Erythroblast (primary cell): ENCODE measurements around the gene AP3B1.
A peak's percentile ranks its signal among the peaks of the same experiment; 100 is the strongest.

Source experiments
- DNase-seq, 2 experiments: peaks; one replicate each; lab custom pipeline; 2025; lab: John Stamatoyannopoulos, UW
- GATA1 ChIP-seq: IDR thresholded peaks from 2 replicates; pipeline ENCODE4 v1.6.1; 2011; ENCODE audit warnings: low read depth, mild to moderate bottlenecking, control low read depth, low read length, moderate library complexity
- POLR2A ChIP-seq: IDR thresholded peaks from 2 replicates; pipeline ENCODE4 v1.6.1; 2011; ENCODE audit warnings: mild to moderate bottlenecking, low read length

Gene AP3B1

GRCh38 chr5:78245136-78245535, 49.4 kb downstream of the AP3B1 start:
- no peak for TF ChIP-seq POLR2A
- no peak for TF ChIP-seq GATA1

GRCh38 chr5:78243639-78244038, 50.9 kb downstream of the AP3B1 start:
- TF ChIP-seq POLR2A (no peak), GATA1 (no peak)
- no peak for DNase-seq

More at GRCh38 chr5:78245136-78245535, 49.4 kb downstream of the AP3B1 start:
- DNase-seq: peak; percentile 11 to 51

GRCh38 chr5:78243091-78243490, 51.4 kb downstream of the AP3B1 start:
- TF ChIP-seq GATA1 (no peak), POLR2A (no peak)
- no peak for DNase-seq

GRCh38 chr5:78242001-78242400, 52.5 kb downstream of the AP3B1 start:
- TF ChIP-seq POLR2A (no peak), GATA1 (no peak)
- no peak for DNase-seq

GRCh38 chr5:78237911-78238310, 56.6 kb downstream of the AP3B1 start:
- DNase-seq: no peak
- TF ChIP-seq POLR2A (no peak), GATA1 (no peak)

GRCh38 chr5:78236046-78236445, 58.5 kb downstream of the AP3B1 start:
- no peak for DNase-seq
- TF ChIP-seq POLR2A: no peak
- no peak for TF ChIP-seq GATA1

DNA sequence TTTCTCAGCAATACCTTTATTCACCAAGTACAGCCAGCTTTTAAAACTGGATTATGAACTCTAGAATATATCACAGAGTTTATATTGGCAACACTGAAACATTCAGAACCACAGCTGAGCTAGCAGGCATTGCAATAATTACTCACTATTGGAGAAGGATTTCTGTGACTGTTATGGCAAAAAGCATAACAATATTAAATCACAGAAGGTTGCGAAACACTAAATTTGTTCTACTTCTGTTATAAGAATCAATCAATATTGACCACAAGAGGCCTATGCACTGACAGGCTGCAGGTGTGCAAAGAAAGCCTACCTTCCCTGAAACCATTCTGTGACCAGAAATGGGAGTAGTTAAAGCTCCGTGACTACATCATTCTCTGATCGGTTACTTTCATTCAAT, 59.2 kb downstream of the AP3B1 start:
- DNase-seq: no peak
- no peak for TF ChIP-seq GATA1

DNA sequence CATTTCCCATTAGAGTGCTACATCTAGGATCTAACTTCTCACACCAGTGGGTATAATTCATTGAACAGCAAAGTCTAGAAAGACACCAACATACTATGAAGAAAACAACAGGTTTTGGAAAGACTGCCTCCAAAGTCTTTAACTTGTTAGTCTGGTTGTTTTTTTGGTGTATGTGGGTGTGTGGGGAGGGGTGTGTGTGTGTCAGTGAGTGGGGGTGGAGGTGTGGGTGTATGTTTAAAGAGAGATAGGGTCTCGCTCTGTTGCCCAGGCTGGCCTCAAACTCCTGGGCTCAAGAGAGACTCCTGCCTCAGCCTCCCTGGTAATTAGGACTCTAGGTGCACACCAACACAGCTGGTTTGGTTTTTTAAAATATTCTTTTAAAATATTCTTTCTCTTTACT, 59.7 kb downstream of the AP3B1 start:
- no peak for TF ChIP-seq POLR2A
- no peak for TF ChIP-seq GATA1
- no peak for DNase-seq

DNA sequence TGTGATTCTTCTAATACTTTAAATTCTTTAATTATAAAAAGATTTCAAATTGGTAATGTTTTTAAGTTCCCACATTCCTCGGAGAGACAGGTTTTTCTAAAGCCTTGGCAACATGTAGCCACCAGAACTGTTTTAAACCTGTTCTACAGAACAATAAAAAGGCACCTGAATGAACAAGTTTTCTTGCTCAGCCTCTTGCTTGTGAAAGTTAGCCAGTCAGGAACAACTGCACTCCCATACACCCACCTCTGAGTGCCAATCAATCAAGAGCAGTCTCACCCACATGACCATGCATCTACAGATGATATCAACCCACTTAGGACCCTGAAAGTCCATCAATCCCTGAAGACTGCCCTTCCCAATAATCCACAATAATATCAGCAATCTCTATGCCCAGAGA, 62.3 kb downstream of the AP3B1 start:
- DNase-seq: no peak
- TF ChIP-seq POLR2A (no peak), GATA1 (no peak)

- no peak for DNase-seq
- TF ChIP-seq GATA1: no peak
- no peak for TF ChIP-seq POLR2A
Observed at GRCh38 chr5:78224358-78224757, 70.1 kb downstream of the AP3B1 start.

DNA sequence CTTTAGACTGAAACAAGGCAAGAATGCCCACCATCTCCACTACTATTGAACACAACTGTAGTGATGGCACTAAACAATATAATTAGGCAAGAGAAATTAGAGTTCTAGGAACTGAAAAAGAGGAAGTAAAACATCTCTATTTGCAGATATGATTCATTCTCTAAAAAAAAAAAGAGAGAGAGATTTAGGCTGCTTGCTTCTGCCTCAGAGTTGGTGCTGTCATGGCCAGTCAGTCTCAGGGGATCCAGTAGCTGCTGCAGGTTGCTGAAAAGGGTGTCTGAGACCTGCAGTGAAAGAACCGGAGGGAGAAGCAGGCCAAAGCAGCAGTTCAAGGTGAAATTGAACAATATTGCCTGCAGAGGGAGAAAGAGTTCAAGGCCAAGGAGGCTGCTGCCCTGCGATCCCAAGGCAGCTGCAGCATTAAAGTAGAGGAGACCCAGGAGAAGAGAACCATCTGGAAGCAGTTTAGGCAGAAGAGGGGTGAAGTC, 72.5 kb downstream of the AP3B1 start:
- TF ChIP-seq POLR2A: no peak
- TF ChIP-seq GATA1: no peak
- peak; percentile 4 to 7 for DNase-seq

DNA sequence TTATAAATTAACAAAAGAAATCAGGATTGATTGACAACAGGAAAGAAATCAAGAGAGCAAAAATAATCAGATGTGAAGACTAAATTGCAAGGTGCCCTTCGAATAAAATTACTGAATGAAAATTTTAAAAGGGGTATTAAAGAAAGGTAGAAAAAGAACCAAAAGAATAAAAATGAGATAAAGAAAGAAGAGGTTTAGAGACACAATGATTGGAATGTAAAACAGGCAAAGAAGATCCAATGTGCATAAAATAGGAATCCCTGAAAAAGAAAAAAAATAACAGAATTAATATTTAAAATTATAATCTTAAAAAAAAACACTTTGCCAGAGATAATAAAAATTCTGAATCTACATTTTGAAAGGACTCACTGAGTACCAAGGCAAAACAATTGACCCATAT, 73.0 kb downstream of the AP3B1 start:
- DNase-seq: no peak
- TF ChIP-seq POLR2A: no peak
- TF ChIP-seq GATA1: no peak

GRCh38 chr5:78215972-78216371, 78.5 kb downstream of the AP3B1 start:
- no peak for TF ChIP-seq GATA1
- no peak for TF ChIP-seq POLR2A
- no peak for DNase-seq

- DNase-seq: no peak
- TF ChIP-seq GATA1: no peak
- TF ChIP-seq POLR2A: no peak
Observed at GRCh38 chr5:78215565-78215964, 78.9 kb downstream of the AP3B1 start.

DNA sequence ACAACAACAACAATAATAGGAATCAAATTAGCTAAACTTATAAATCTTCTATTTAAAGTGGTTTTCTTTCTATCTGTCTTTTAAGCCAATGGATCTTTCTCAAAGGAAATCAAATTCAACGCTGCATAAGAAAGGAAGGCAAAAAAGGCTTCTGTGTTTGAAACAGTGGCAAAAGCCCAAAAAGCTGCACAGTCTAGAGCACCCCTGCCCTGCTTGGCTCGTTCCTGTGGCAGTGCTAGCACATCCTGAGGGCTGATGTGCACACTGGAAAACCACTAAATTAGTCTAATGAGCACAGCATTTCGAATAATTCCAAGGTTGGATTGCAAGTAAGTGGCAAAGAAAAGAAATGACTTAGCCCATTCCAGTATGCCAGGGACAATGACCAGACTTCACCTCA, 80.7 kb downstream of the AP3B1 start:
- no peak for DNase-seq
- TF ChIP-seq POLR2A (no peak), GATA1 (no peak)
